ENCODE data around the gene TNFRSF25. TPM values are rescaled to one million over a fixed set of nuclear protein-coding genes. Genes with fewer than 3 reads are reported as not detected.

The TNFRSF25 gene
- total RNA-seq, 2 donors from 2014 or later: 9.5 to 48.2 TPM

DNA sequence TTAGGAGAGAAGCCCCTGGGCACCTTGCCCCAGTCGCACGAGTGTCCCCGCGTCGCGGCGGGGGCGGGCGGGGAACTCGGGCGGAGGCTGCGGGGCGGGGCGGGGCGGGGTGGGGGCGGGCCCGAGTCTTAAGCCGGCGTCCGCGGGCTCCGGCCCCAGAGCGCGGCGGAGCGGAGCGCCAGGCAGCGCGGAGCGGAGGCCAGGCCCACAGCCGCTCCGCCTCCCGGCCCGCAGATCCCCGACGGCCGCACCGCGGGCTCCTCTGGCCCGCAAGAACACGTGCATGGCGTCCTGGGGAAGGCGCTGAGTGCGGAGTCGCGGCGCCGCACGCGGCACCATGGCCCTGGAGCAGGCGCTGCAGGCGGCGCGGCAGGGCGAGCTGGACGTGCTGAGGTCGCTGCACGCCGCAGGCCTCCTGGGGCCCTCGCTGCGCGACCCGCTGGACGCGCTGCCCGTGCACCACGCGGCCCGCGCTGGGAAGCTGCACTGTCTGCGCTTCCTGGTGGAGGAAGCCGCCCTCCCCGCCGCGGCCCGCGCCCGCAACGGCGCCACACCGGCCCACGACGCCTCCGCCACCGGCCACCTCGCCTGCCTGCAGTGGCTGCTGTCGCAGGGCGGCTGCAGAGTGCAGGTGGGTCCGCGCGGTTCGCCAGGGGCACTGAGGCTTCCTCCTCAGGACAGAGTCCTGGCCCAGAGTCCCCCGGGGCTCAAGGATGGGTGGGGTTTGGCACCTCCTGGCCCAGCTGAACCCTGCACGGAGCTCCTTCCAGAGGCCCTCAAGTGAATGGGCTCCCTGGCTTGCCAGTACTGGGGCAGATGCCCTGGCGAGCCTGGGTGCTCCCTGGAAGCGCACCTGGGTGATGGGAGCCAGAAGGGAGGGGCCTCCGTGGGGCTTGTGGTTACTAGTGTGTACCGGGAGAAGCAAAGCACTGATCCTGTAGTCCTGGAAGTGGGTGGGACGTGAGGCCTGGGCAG lies 41.1 kb downstream of the TNFRSF25 start, which contains the start of gene ESPN:
Gene ESPN (plus strand): TSS at position 158 of the 975 bp plus-strand sequence. CDS start 180 bp downstream, at position 338.
- ATAC-seq (ENCODE audit: insufficient number of reproducible peaks, low FRiP score, low read depth) (no peak), DNase-seq (ENCODE audit: low spot score) (no peak)
- H3K27ac ChIP-seq: no peak within 1 kb of the TSS
- H3K36me3 ChIP-seq: no peaks in the 10 kb centered on the region
- peak within 1 kb of the TSS; percentile 45 for H3K4me3 ChIP-seq
- TF ChIP-seq, protein P1, sequence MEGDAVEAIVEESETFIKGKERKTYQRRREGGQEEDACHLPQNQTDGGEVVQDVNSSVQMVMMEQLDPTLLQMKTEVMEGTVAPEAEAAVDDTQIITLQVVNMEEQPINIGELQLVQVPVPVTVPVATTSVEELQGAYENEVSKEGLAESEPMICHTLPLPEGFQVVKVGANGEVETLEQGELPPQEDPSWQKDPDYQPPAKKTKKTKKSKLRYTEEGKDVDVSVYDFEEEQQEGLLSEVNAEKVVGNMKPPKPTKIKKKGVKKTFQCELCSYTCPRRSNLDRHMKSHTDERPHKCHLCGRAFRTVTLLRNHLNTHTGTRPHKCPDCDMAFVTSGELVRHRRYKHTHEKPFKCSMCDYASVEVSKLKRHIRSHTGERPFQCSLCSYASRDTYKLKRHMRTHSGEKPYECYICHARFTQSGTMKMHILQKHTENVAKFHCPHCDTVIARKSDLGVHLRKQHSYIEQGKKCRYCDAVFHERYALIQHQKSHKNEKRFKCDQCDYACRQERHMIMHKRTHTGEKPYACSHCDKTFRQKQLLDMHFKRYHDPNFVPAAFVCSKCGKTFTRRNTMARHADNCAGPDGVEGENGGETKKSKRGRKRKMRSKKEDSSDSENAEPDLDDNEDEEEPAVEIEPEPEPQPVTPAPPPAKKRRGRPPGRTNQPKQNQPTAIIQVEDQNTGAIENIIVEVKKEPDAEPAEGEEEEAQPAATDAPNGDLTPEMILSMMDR (IDR thresholded peaks at IDR 0.05): no peak
- H3K9me3 ChIP-seq: no peaks in the 10 kb centered on the region
- H3K27me3 ChIP-seq (replicated peaks; ENCODE audit: insufficient read depth): peaks cover 24% of the 10 kb centered on the region
- peaks cover 10 to 36% of the 10 kb centered on the region in 2 donors for H3K4me1 ChIP-seq (ENCODE audit: control insufficient read depth in 1 of 2, low read depth in 2 of 2)

DNA sequence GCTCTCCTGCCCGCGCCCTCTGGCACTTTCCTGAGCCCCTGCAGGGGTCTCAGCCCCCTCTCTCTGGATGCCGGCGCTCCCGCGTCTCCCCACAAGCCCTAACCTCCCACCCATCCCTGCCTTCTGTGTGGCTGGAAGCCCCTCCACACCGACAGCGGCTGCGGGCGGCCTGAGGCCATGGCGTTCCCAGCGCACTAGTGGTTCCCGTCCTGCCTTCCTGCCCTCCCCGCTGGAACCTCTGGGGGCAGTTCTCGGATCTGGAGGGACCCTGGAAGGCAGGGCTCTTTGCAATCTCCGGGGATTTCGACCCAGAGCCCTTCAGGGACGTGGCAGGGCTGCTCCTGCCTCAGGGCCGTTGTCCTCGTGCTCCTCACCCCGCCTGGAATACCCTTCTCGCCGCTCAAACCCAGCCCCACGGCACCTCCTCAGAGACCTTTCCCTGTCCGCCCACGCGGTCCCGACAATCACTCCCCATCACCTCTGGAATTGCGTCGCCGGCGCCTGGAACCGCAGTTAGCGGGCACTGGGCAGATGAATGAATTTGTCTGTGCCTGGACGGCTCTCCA lies 41.9 kb downstream of the TNFRSF25 start:
- Histone ChIP-seq H3K27me3 (replicated peaks; ENCODE audit: insufficient read depth) (peaks cover 24% of the 10 kb centered on the region), H3K9me3 (no peaks in the 10 kb centered on the region), H3K4me1 (ENCODE audit: control insufficient read depth in 1 of 2, low read depth in 2 of 2) (peaks cover 18 to 44% of the 10 kb centered on the region in 2 donors), H3K27ac (no peak overlapping the region), H3K36me3 (no peaks in the 10 kb centered on the region), H3K4me3 (peak overlapping the region; percentile 45)
- ATAC-seq (ENCODE audit: insufficient number of reproducible peaks, low FRiP score, low read depth) (no peak), DNase-seq (ENCODE audit: low spot score) (no peak)
- TF ChIP-seq, protein P1 (IDR thresholded peaks at IDR 0.05): no peak

DNA sequence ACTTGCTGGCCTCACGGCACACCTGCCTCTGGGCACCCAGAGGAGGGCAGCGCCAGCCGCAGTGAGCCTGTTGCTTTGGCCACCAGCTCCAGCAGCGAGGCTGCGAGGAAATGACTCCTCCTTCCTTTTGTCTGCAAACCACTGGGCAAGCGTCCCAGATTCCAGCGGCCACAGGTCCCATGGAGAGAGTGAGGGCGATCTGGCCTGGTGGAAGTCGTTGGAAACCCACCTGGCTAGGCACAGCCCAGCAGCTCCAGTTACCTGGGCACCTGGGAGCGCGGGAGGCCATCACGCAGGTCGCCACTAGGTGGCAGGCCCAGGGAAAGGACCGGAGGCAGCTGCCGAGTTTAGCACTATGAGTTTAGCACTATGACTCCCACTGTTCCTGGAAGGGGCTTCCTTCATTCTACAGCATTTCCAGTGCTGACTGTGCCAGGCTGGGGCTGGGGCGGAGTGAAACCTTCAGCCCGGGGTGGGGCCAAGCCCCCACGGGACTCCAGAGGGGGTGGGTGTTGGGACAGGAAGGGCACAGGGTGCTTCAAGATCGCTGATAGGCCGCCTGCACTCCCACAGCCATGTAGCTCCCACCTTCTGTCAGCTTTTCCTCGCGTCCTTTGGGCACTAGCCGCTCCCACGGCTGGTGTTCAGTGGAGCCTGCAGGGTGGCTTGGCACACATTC lies 42.5 kb downstream of the TNFRSF25 start:
- peaks cover 21 to 49% of the 10 kb centered on the region in 2 donors for H3K4me1 ChIP-seq (ENCODE audit: control insufficient read depth in 1 of 2, low read depth in 2 of 2)
- DNase-seq (ENCODE audit: low spot score): no peak
- peaks cover 24% of the 10 kb centered on the region for H3K27me3 ChIP-seq (replicated peaks; ENCODE audit: insufficient read depth)
- H3K36me3 ChIP-seq: no peaks in the 10 kb centered on the region
- H3K9me3 ChIP-seq: no peaks in the 10 kb centered on the region
- no peak for ATAC-seq (ENCODE audit: insufficient number of reproducible peaks, low FRiP score, low read depth)
- TF ChIP-seq, protein P1 (IDR thresholded peaks at IDR 0.05): peak; percentile 24
- H3K4me3 ChIP-seq: peak overlapping the region; percentile 45
- H3K27ac ChIP-seq: no peak overlapping the region

DNA sequence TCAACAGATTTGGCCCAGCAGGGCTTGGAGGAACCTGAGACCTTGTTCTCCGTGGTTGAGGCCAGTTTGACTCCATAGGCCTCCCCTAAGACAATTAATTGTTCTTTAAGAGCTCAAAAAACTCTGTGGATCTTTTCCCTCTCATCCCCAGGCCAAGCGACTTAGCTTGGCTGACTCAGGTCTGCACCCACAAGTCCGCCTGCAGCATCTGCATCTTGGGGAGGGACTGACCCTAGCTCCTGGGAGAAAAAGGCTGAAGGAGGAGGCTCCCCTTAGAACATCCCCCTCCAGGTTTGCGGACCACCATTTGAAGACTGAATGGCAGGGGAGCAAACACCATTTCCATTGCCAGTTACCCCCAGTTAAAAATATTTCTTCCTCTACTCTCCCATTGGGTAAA lies 44.7 kb downstream of the TNFRSF25 start:
- H3K36me3 ChIP-seq: no peaks in the 10 kb centered on the region
- H3K27me3 ChIP-seq (replicated peaks; ENCODE audit: insufficient read depth): peaks cover 24% of the 10 kb centered on the region
- ATAC-seq (ENCODE audit: insufficient number of reproducible peaks, low FRiP score, low read depth): no peak
- H3K9me3 ChIP-seq: no peaks in the 10 kb centered on the region
- TF ChIP-seq, protein P1 (IDR thresholded peaks at IDR 0.05): no peak
- no peak for DNase-seq (ENCODE audit: low spot score)
- no peak overlapping the region for H3K4me3 ChIP-seq
- no peak overlapping the region for H3K27ac ChIP-seq
- H3K4me1 ChIP-seq (ENCODE audit: control insufficient read depth in 1 of 2, low read depth in 2 of 2): peaks cover 21 to 49% of the 10 kb centered on the region in 2 donors
